Measurements from ENCODE around the gene PRPF8.

PRPF8 gene

DNA sequence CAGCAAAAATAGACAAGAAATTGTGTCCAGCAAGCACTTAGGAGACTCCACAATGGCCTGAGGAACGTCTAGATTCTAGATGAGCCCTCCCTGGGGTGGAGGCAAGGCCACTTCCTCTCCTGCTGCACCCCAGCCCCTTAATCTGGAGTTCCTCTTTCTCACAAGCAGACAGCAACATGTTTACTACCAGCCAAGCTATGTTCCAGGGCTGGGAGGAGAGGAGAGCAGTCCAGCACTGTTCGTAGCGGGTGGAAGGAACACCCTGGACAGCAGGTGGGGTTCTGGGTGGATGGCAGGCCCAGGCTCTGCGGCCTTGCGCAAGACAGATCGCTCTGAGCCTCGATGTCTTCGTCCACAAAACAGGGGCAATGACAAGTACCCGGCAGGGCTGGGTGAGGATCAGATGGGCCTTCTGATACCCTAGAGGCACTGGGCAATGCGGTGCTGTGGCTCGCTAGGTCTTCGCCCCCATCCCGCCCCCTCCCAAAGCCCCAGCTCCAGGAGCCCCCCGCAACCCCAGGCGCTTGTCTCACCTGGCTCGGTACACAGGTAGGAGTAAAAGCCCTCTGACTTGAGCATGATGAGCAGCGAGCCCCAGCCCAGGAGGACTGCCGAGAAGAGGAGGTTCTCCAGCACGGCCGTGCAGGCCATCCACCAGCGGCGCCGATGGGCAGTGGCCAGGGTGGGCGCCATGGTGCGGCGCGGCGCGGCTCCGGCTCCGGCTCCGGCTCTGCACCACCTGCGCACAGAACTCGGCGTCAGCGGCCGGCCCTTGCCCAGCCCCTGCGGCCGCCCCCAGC is 57.3 kb downstream of the PRPF8 start:
- Histone ChIP-seq H2BK12ac (ENCODE audit: low read length in 2 of 2) (peak overlapping the region; percentile 21 to 98), H3K36me3 (ENCODE audit: control insufficient read depth in 1 of 2, insufficient read depth in 2 of 2, low read depth in 1 of 2, low read length in 2 of 2) (peaks cover 0 to 9% of the 10 kb centered on the region in 2 experiments), H3K4me3 (ENCODE audit: insufficient read depth in 1 of 2, low read depth in 1 of 2, low read length in 2 of 2) (peak overlapping the region; percentile 64 to 91), H2AK5ac (ENCODE audit: low read length, severe bottlenecking) (no peak overlapping the region), H4K8ac (ENCODE audit: low read length) (peak overlapping the region; percentile 61), H3K4me2 (ENCODE audit: low read length, poor library complexity, severe bottlenecking) (peak overlapping the region; percentile 96), H2BK120ac (ENCODE audit: low read depth, low read length) (no peak overlapping the region), H4K91ac (ENCODE audit: low read length) (peak overlapping the region; percentile 95), H2BK15ac (ENCODE audit: low read depth, poor library complexity, severe bottlenecking) (no peak overlapping the region), H3K14ac (ENCODE audit: low read length in 2 of 2) (no peak overlapping the region), H2AFZ (ENCODE audit: low read depth, low read length) (peak overlapping the region; percentile 30), H3K4ac (ENCODE audit: low read depth in 1 of 2, low read length in 2 of 2) (peak overlapping the region in 1 of 2 experiments; percentile 44), H3K27ac (ENCODE audit: low read length, poor library complexity, severe bottlenecking) (no peak overlapping the region), H3K4me1 (ENCODE audit: control insufficient read depth, insufficient read depth, low read depth, low read length) (peaks cover 20% of the 10 kb centered on the region), H3K9me3 (ENCODE audit: control insufficient read depth, low read length) (no peaks in the 10 kb centered on the region), H3K79me1 (replicated peaks; ENCODE audit: low read length, poor library complexity, severe bottlenecking) (no peaks in the 10 kb centered on the region), H2BK5ac (ENCODE audit: low read depth, low read length, poor library complexity, severe bottlenecking) (no peak overlapping the region), H3K18ac (ENCODE audit: low read depth in 1 of 2, low read length in 2 of 2) (peak overlapping the region; percentile 44 to 92), H3K9ac (ENCODE audit: low read length) (peak overlapping the region; percentile 90), H3K23ac (ENCODE audit: low read length in 2 of 2) (no peak overlapping the region), H3K27me3 (ENCODE audit: control insufficient read depth in 1 of 2, insufficient read depth in 1 of 2, low read length in 2 of 2) (peaks cover 9 to 21% of the 10 kb centered on the region in 2 experiments)
- DNase-seq, result no peak
- WGBS, result 30% methylated on average over 38 of the region's 39 CpGs

DNA sequence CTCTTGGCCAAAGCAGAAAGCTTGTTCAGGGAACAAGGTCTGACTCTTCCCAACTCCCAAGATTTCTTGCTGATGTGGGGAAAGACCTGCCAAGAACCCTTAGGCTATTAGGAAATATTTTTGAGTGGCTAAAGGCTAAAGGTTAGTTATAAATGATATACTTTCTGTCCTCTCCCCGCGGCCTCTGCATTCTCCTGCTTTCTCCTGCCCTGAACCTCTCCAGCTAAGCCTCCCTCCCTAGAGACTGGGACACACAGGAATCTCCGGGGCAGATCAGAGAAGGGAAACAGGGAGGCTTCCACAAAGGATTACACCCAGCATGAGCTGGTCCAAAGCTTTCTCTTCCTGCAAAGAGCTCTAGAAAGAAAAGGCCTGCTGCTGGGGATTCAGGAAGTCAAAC is 58.3 kb downstream of the PRPF8 start:
- Histone ChIP-seq H2BK12ac (ENCODE audit: low read length in 2 of 2) (no peak overlapping the region), H3K9ac (ENCODE audit: low read length) (peak overlapping the region; percentile 25), H3K79me1 (replicated peaks; ENCODE audit: low read length, poor library complexity, severe bottlenecking) (peaks cover 2% of the 10 kb centered on the region), H3K4me2 (ENCODE audit: low read length, poor library complexity, severe bottlenecking) (no peak overlapping the region), H3K4me3 (ENCODE audit: insufficient read depth in 1 of 2, low read depth in 1 of 2, low read length in 2 of 2) (peak overlapping the region in 1 of 2 experiments; percentile 58), H2BK5ac (ENCODE audit: low read depth, low read length, poor library complexity, severe bottlenecking) (no peak overlapping the region), H4K91ac (ENCODE audit: low read length) (no peak overlapping the region), H3K4ac (ENCODE audit: low read depth in 1 of 2, low read length in 2 of 2) (no peak overlapping the region), H3K4me1 (ENCODE audit: control insufficient read depth, insufficient read depth, low read depth, low read length) (peaks cover 24% of the 10 kb centered on the region), H2AFZ (ENCODE audit: low read depth, low read length) (no peak overlapping the region), H3K27me3 (ENCODE audit: control insufficient read depth in 1 of 2, insufficient read depth in 1 of 2, low read length in 2 of 2) (peaks cover 5 to 21% of the 10 kb centered on the region in 2 experiments), H3K23ac (ENCODE audit: low read length in 2 of 2) (peak overlapping the region in 1 of 2 experiments; percentile 84), H3K27ac (ENCODE audit: low read length, poor library complexity, severe bottlenecking) (no peak overlapping the region), H2BK15ac (ENCODE audit: low read depth, poor library complexity, severe bottlenecking) (no peak overlapping the region), H3K9me3 (ENCODE audit: control insufficient read depth, low read length) (no peaks in the 10 kb centered on the region), H3K18ac (ENCODE audit: low read depth in 1 of 2, low read length in 2 of 2) (no peak overlapping the region), H3K14ac (ENCODE audit: low read length in 2 of 2) (no peak overlapping the region), H4K8ac (ENCODE audit: low read length) (no peak overlapping the region), H2AK5ac (ENCODE audit: low read length, severe bottlenecking) (no peak overlapping the region), H2BK120ac (ENCODE audit: low read depth, low read length) (no peak overlapping the region), H3K36me3 (ENCODE audit: control insufficient read depth in 1 of 2, insufficient read depth in 2 of 2, low read depth in 1 of 2, low read length in 2 of 2) (peaks cover 0 to 9% of the 10 kb centered on the region in 2 experiments)
- DNase-seq, result peak; percentile 37
- WGBS, result 16% methylated on average over 3 of the region's 3 CpGs

DNA sequence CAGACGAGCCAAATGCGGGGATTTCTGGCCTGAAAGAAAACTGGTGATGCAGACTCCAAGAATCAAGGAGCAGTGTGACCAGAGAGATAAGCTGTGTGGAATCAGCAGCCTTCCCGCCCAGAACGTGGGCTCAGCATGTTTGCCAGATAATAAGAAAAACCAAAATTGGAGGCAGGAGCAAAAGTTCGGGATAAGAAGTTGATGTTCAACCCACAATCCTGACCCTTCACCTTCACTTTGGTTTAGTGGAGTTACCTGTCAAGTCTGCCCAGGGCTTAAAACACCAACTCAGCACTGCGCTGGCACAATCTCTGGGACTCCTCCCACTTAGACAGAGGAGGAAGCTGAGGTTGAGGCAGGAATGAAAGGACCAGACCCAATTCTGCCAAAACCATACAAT is 59.1 kb downstream of the PRPF8 start:
- Histone ChIP-seq H3K36me3 (ENCODE audit: control insufficient read depth in 1 of 2, insufficient read depth in 2 of 2, low read depth in 1 of 2, low read length in 2 of 2) (peaks cover under 1 to 9% of the 10 kb centered on the region in 2 experiments), H3K14ac (ENCODE audit: low read length in 2 of 2) (no peak overlapping the region), H3K23ac (ENCODE audit: low read length in 2 of 2) (no peak overlapping the region), H2AFZ (ENCODE audit: low read depth, low read length) (no peak overlapping the region), H3K27me3 (ENCODE audit: control insufficient read depth in 1 of 2, insufficient read depth in 1 of 2, low read length in 2 of 2) (peaks cover 5 to 21% of the 10 kb centered on the region in 2 experiments), H3K79me1 (replicated peaks; ENCODE audit: low read length, poor library complexity, severe bottlenecking) (peaks cover 3% of the 10 kb centered on the region), H2BK5ac (ENCODE audit: low read depth, low read length, poor library complexity, severe bottlenecking) (no peak overlapping the region), H4K91ac (ENCODE audit: low read length) (no peak overlapping the region), H4K8ac (ENCODE audit: low read length) (no peak overlapping the region), H2AK5ac (ENCODE audit: low read length, severe bottlenecking) (no peak overlapping the region), H2BK12ac (ENCODE audit: low read length in 2 of 2) (no peak overlapping the region), H3K4me2 (ENCODE audit: low read length, poor library complexity, severe bottlenecking) (no peak overlapping the region), H2BK15ac (ENCODE audit: low read depth, poor library complexity, severe bottlenecking) (no peak overlapping the region), H3K4ac (ENCODE audit: low read depth in 1 of 2, low read length in 2 of 2) (no peak overlapping the region), H3K27ac (ENCODE audit: low read length, poor library complexity, severe bottlenecking) (no peak overlapping the region), H3K9ac (ENCODE audit: low read length) (peak overlapping the region; percentile 25), H3K9me3 (ENCODE audit: control insufficient read depth, low read length) (no peaks in the 10 kb centered on the region), H3K4me1 (ENCODE audit: control insufficient read depth, insufficient read depth, low read depth, low read length) (peaks cover 29% of the 10 kb centered on the region), H2BK120ac (ENCODE audit: low read depth, low read length) (no peak overlapping the region), H3K18ac (ENCODE audit: low read depth in 1 of 2, low read length in 2 of 2) (no peak overlapping the region), H3K4me3 (ENCODE audit: insufficient read depth in 1 of 2, low read depth in 1 of 2, low read length in 2 of 2) (peak overlapping the region in 1 of 2 experiments; percentile 58)
- WGBS, result 85% methylated on average over 6 of the region's 6 CpGs
- DNase-seq, result no peak

DNA sequence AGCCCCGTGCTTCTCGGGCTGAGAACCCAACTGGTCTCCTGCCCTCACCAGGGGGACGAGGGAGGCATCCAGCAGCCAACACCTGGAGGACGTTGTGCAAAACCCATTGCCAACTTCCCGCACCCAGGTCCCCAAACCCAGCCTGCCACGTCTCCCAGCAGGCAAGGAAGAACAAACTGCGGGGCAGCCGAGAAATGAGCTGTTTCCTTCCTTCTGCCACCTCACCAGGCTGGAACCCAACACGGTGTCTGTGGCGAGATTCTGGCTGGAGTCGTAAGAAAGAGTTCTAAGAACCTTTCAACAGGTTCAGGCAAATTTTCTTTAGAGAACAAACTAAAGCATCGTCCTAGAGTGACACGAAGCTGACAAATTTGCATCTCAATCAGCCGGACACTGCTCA is 59.6 kb downstream of the PRPF8 start:
- Histone ChIP-seq H4K91ac (ENCODE audit: low read length) (no peak overlapping the region), H3K9me3 (ENCODE audit: control insufficient read depth, low read length) (no peaks in the 10 kb centered on the region), H2AK5ac (ENCODE audit: low read length, severe bottlenecking) (no peak overlapping the region), H2BK5ac (ENCODE audit: low read depth, low read length, poor library complexity, severe bottlenecking) (no peak overlapping the region), H2BK12ac (ENCODE audit: low read length in 2 of 2) (no peak overlapping the region), H3K23ac (ENCODE audit: low read length in 2 of 2) (no peak overlapping the region), H3K4ac (ENCODE audit: low read depth in 1 of 2, low read length in 2 of 2) (no peak overlapping the region), H3K27ac (ENCODE audit: low read length, poor library complexity, severe bottlenecking) (no peak overlapping the region), H2BK120ac (ENCODE audit: low read depth, low read length) (no peak overlapping the region), H4K8ac (ENCODE audit: low read length) (no peak overlapping the region), H3K4me1 (ENCODE audit: control insufficient read depth, insufficient read depth, low read depth, low read length) (peaks cover 29% of the 10 kb centered on the region), H3K27me3 (ENCODE audit: control insufficient read depth in 1 of 2, insufficient read depth in 1 of 2, low read length in 2 of 2) (peaks cover 3 to 21% of the 10 kb centered on the region in 2 experiments), H3K4me2 (ENCODE audit: low read length, poor library complexity, severe bottlenecking) (no peak overlapping the region), H3K18ac (ENCODE audit: low read depth in 1 of 2, low read length in 2 of 2) (no peak overlapping the region), H3K79me1 (replicated peaks; ENCODE audit: low read length, poor library complexity, severe bottlenecking) (peaks cover 3% of the 10 kb centered on the region), H3K14ac (ENCODE audit: low read length in 2 of 2) (no peak overlapping the region), H2BK15ac (ENCODE audit: low read depth, poor library complexity, severe bottlenecking) (no peak overlapping the region), H3K36me3 (ENCODE audit: control insufficient read depth in 1 of 2, insufficient read depth in 2 of 2, low read depth in 1 of 2, low read length in 2 of 2) (peaks cover 3 to 9% of the 10 kb centered on the region in 2 experiments), H3K4me3 (ENCODE audit: insufficient read depth in 1 of 2, low read depth in 1 of 2, low read length in 2 of 2) (no peak overlapping the region), H2AFZ (ENCODE audit: low read depth, low read length) (no peak overlapping the region), H3K9ac (ENCODE audit: low read length) (no peak overlapping the region)
- DNase-seq, result no peak
- 91% methylated on average over 14 of the region's 14 CpGs for WGBS
